ENCODE results near the gene MAVS. TPM values are rescaled to one million over a fixed set of nuclear protein-coding genes. Genes with fewer than 3 reads are reported as not detected.

The MAVS gene
- polyA plus RNA-seq, 1 of the 3 experiments (the other 2 are of a cell fraction) = 9.1 TPM

- Histone ChIP-seq H3K36me3 (replicated peaks in 1 of 2; ENCODE audit: control insufficient read depth in 1 of 2, insufficient read depth in 2 of 2, low read length in 1 of 2) (peaks cover 26 to 45% of the 10 kb centered on the region in 2 experiments), H3K79me2 (ENCODE audit: insufficient read depth) (peaks cover 53% of the 10 kb centered on the region), H3K9ac (0 out of 2 replicates have a peak overlapping the region, but pooled peaks have one; percentile 21), H3K27ac (ENCODE audit: low read depth in 2 of 2, low read length in 1 of 2) (peak overlapping the region in 1 of 2 experiments; percentile 70; a peak in 2 of 4 replicates), H3K4me2 (peak overlapping the region; percentile 98; the same call in 1 of the 2 replicates), H3F3A (replicated peaks; ENCODE audit: insufficient read depth) (peaks cover 3% of the 10 kb centered on the region), H3K4me3 (ENCODE audit: low read depth in 2 of 2, low read length in 1 of 2) (no peak overlapping the region), H3K27me3 (ENCODE audit: insufficient read depth) (no peaks in the 10 kb centered on the region), H3K4me1 (ENCODE audit: control insufficient read depth in 1 of 2, insufficient read depth in 2 of 2, low read depth in 1 of 2, low read length in 1 of 2) (peaks cover 17 to 41% of the 10 kb centered on the region in 2 experiments; a peak in 3 of 4 replicates), H3K9me2 (no peaks in the 10 kb centered on the region), H2AFZ (ENCODE audit: low read depth) (no peak overlapping the region), H3K9me3 (no peaks in the 10 kb centered on the region), H4K20me1 (ENCODE audit: insufficient read depth) (no peaks in the 10 kb centered on the region)
- 93% methylated on average over 3 of the region's 3 CpGs for WGBS (ENCODE audit: low lambda C conversion rate)
- POLR2A ChIA-PET = no interaction called here
- CTCF ChIA-PET = interaction anchor here (3.0 kb wide), 1 partner anchor 20 kb away, joined by 23 read pairs; the partner anchor contains the start of gene AP5S1
- DNase-seq = no peak
- TF ChIP-seq RXRA (IDR thresholded peaks at IDR 0.05; ENCODE audit: borderline replicate concordance, low read depth) (no peak), REST (IDR thresholded peaks at IDR 0.05; ENCODE audit: low read depth, low read length) (no peak), USF2 (IDR thresholded peaks at IDR 0.05; ENCODE audit: borderline replicate concordance, low read depth, low read length) (no peak), SMC3 (IDR thresholded peaks at IDR 0.05; ENCODE audit: low read depth, low read length) (no peak), RAD21 (IDR thresholded peaks at IDR 0.05; ENCODE audit: low read length) (no peak), MAX (IDR thresholded peaks at IDR 0.05; ENCODE audit: low read depth) (no peak), MEF2A (IDR thresholded peaks at IDR 0.05; ENCODE audit: borderline replicate concordance, low read depth) (no peak), NFIC (IDR thresholded peaks at IDR 0.05; ENCODE audit: borderline replicate concordance) (no peak), PBX3 (IDR thresholded peaks at IDR 0.05) (no peak), EP300 (IDR thresholded peaks at IDR 0.05; ENCODE audit: borderline replicate concordance in 1 of 2, low read depth in 1 of 2, low read length in 1 of 2) (no peak), GABPA (IDR thresholded peaks at IDR 0.05; ENCODE audit: low read depth) (no peak), FOXM1 (IDR thresholded peaks at IDR 0.05; ENCODE audit: low read depth) (no peak), RCOR1 (IDR thresholded peaks at IDR 0.05; ENCODE audit: low read length) (no peak), POLR2AphosphoS5 (IDR thresholded peaks at IDR 0.05; ENCODE audit: low read depth, low read length) (no peak), GATA2 (CRISPR knock-in tag; IDR thresholded peaks at IDR 0.05) (no peak), ELF1 (IDR thresholded peaks at IDR 0.05) (no peak), CHD2 (IDR thresholded peaks at IDR 0.05; ENCODE audit: low read length, partially characterized antibody) (no peak)
These were observed 47.8 kb upstream of the MAVS start for GRCh38 chr20:3798908-3799248.

All from SK-N-SH (cell line).